GM18873 (cell line): ENCODE data around the gene FGGY.

Experiments used
- ATAC-seq: cut with Tn5 transposase; IDR thresholded peaks from one replicate; pipeline ENCODE4 v1.9.1; 2021; ENCODE audit warnings: mild to moderate bottlenecking, moderate library complexity, moderate number of reproducible peaks; ENCODE audit not compliant: unreplicated experiment, low FRiP score

FGGY gene

DNA sequence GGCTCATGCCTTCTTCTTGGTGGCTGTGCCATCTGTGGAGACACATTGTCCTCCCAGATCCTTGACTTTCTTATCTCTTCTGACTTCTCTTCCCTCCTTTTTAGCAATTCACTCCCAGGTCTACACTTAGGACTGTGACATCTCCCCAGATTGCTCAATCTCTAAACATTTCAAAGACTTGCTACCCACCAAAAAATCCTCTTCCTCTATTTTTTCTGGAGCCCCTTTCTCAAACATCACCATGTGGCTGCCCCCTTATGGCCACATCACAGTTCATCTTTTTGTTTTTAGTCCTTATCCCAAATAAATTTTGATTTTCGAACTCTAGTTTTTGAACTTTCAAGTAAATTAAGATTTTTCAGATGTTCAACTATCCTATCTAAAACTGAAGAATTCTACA is 369.2 kb downstream of the FGGY start:
- no peak for ATAC-seq

DNA sequence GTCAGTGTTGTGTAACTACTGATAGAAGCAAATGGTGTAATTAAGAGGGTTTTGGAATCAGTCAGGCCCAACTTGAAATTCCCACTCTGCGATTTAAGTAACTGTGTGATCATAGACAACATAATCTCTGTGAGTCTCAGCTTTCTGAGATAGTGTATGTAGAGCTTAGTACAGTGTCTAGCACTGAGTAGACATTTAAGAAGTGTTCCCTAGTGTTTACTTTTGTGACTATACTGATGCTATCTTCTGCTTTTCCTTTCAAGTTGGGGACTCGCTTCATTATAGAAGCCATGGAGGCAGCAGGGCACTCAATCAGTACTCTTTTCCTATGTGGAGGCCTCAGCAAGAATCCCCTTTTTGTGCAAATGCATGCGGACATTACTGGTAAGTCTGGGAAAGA is 370.1 kb downstream of the FGGY start:
- no peak for ATAC-seq

DNA sequence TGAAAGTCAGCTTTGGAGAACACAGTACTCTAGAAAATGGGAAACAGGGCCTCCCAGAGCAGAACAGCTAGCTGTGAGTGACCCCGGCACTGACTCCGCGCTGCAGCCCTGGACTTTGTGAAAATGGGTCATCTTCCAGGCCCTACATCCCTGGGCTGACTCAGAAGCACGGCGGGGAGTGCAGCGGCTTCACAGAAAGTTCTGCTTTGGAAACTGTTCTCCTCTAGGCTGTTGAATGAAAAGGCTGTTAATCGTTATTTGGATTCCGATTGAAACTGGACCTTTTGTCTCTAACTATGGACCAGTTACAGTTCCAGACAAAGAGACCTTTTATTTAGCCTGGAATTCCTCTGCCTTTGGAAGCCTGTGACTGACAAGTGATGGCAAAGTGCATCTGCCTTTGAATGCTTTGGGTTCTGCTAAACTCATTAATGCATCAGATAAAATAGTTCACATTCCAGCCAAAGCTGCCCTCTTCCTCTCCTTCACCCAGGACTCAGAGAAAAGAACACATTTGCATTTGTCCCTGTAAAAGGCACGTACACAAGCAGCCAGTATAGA is 372.9 kb downstream of the FGGY start:
- ATAC-seq = no peak

DNA sequence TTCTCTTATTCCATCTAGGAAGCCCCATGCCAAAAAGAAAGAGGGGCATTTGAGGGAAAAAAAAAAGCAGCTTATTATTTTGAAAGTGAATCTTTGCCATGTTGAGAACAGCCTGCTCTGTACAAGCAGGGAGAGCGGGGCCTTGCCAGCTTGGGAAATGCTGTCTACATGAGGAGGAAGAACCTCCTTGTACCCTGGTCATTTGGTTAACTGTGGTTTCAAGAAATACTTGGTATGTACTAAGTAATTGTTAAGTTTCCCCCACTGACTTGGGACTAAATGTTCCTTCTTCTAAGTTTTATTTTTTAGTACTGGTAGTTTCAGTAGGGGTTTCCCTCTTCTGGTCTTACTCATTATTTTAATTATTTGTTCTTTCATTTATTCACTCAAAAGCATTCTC is 373.8 kb downstream of the FGGY start:
- ATAC-seq = no peak

DNA sequence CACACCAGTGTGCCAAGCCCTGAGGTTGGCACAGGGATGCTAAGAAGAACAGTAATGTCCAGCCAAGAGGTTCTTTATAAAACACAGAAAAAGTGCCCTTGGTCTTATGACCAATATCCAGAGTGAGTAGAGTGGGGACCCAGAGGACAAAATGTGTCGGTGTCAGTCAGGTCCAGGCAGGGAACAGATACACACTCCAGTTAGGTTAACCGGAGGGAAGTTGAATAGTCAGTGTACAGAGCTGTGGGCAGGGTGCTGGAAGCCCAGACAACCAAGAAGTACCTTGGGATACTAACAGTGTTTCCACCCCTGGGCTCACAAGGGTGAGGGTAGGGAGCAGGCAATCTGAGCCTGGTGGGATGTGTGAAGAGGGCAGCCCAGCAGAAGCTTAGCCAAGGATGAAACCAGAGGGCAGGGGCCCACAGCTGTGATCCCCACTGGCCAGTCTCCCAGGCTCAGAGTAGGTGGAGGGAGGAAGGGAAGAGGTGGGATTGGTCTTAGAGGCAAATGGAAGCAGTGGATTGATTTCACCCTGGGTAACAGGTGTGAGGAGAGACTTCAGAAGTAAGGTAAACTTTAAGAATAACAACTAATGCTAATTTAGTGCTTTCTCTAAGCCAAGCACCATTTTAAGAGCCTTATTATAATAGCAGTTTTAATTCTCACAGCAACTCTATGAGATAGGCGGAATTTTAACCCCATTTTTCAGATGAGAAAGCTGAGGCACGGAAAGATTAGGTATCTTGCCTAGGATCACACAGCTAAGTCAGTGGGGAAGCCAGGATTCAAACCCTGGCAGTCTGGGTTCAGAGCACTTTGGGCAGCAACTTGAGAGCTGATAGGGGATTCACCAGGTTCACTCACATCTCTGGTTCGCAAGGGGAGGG is 374.4 kb downstream of the FGGY start:
- no peak for ATAC-seq

DNA sequence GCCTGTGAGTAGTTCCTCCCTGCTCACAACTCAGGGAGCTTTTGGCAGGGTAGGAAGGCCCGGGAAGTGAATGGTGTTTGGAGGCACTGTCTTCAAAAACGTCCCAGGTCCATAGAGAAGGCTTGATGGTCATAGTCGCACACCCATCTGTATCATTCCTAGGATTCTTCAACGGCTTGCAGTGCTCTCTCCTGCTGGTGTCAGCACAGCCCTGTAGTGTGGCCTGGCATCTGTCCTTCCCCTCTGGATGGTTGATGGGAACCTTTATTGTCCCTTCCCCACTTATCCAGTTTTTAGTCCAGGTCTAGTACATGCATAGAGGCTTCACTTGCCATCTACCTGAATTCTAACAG is 375.0 kb downstream of the FGGY start:
- no peak for ATAC-seq

DNA sequence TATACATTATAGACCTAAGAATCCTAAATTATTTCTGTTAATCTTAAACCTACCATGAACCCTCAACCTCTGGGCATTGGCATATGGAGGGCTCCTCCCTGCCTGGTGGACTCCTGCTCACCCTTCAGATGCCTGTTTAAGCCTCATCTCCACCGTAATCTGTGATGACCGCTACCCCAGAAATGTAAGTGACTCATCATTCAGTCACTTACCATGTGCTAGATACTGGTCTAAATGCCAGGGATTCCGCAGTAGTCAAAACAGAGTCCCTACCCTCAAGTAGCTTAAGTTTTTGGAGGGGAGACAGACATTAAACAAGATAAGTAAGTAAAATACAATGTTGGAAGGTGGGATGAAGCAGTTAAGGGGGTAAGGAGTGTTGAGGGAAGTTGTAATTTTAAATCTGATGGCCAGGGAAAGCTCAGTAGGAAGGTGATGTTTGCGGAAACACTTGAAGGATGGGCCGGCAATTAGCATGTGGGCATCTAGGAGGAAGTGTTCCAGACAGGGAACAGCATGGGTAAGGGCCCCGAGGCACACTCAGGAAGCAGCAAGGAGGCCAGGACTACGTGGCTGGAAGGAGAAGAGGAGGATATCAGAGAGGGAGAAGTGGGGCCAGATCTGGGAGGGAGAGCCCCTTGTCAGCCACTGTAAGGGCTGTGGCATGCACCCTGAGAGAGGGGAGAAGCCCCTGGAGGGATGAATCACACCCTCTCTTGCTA is 376.1 kb downstream of the FGGY start:
- no peak for ATAC-seq

DNA sequence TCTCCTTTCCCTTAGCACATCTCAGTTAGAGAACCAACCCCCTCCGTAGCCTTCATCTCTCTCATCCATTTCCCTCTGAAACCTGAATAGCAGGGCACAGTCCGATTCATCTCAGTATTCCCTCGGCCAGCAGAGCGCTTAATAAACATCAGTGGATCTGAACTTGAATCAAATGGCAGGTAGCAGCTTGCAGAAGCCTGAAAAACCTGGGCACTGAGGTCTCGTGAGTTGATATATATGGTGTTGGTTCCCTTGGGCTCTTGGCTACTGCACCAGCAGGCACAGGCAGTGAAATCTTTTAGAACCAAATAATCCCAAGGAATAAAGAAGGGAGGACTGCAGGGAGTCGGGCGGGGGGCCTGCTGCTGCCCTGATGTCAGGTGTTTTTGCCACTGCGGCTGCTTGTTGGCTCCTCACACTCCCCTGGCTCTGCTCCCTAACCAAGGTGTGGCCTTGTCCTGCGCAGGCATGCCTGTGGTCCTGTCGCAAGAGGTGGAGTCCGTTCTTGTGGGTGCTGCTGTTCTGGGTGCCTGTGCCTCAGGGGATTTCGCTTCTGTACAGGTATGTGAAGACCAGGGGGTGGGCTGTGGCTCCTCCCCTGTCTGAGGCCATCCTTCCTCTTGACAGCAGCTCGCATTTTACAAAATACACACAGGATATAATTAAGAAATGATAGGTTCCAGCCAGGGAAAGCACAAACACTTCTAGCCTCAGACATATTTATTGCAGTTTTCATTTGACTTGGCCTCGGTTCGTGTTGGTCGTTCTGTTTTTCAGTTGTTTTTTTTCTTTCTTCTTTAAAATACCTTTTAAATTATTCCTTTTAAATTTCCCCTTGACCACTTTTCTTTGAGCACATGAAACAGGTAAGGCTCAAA is 376.9 kb downstream of the FGGY start:
- no peak for ATAC-seq

DNA sequence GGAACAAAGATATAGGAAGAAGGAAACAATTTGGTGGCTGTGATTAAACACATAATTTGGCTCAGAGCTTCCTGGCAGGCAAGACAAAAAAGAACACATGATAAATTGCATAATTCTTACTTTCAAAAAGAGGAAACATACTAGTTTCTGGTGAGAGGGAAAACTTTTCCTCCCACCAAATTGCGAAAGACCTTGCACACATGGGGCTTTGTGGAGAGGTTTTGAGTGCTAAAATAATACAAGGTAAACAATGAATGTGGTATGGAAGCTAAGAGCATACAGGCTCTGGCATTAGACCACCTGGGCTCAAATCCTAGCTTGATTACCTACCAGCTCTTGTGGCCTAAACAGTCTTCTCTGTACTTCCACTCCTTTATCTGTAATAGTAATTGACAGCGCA is 377.7 kb downstream of the FGGY start:
- no peak for ATAC-seq

DNA sequence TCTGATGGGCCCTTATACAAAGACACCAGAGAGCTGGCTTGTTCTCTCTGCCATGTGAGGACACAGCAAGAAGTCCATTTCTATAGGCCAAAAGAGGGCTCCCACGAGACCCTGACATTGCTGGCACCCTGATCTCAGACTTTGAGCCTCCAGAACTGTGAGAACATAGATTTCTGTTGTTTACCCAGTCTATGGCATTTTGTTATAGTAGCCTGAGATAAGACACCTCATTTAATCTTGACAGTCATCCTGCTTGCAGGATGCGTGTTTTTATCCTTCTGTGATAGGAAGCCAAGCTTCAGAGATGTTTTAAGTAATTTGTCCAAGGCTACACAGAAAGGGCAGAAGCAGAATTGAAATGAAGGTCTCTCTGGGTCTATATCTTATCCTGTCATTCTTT is 379.0 kb downstream of the FGGY start:
- no peak for ATAC-seq

DNA sequence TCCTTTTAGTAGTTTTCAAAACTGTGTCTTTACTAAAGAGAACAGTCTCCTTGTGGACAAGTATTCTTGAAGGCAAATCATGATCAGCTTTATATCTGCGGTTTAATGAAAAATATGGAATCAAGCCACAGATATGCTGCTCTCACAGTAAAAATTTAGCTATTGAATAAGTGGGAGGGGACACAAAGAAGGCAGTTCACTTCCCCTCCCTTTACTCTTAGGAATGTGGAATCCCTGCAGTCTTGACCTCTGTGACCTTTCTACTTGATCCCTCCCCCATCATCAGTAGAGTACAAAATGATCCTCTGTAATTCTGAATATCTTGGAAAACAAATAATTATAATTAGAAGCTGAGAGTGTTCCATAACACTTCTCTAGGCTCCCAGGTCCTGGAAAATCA is 381.1 kb downstream of the FGGY start:
- ATAC-seq = no peak

DNA sequence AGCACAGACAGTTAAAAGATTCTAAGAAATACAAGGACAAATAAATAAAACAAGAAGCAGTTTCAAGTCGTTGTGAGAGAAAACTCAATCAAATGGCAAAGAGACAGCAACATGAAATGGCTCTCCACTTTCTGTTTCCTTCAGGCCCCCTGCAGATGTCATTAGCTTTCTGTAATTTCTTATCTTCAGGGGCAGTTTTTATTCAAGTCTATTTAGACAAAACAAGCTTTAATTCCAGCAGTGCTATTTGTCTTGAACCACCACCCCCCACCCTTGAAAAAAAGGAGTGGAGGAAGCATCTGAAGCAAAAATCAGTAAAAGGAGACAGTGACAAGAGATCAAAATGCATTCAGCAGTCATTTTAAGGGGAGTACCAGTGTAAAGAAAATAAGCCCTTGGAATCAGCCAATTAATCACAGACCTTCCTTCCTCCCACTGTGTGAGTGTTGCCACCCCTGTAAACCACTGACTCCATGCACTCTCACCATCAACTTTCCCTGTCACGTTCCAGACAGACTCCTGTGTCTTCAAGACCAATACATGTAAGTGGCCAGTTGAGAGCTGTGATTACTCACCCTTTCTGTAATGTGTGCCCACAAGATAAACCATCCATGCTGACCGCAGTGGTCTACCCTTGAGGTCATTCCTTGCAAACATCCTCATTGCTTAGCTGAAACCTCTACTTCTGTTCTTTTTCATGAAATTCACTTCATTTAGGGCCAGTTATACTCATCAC is 381.8 kb downstream of the FGGY start:
- ATAC-seq = no peak

DNA sequence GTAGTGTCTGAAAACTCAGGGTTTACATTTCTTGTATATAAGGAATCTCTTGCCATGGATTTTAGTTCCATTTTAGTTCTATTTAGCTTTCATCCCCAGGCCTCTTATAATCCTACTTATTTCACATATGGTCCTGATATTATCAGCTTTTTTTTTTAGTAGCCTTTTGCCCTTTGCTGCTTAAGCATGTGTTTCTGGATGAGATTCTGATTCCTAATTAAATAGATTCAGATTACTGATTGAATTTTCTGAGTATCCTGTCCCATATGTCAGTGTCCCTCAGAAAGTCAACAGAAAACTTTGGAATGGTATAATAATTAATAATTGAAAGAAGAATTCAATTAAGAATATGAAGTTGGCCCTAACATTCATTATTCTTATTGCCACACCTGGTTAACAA is 383.1 kb downstream of the FGGY start:
- no peak for ATAC-seq

DNA sequence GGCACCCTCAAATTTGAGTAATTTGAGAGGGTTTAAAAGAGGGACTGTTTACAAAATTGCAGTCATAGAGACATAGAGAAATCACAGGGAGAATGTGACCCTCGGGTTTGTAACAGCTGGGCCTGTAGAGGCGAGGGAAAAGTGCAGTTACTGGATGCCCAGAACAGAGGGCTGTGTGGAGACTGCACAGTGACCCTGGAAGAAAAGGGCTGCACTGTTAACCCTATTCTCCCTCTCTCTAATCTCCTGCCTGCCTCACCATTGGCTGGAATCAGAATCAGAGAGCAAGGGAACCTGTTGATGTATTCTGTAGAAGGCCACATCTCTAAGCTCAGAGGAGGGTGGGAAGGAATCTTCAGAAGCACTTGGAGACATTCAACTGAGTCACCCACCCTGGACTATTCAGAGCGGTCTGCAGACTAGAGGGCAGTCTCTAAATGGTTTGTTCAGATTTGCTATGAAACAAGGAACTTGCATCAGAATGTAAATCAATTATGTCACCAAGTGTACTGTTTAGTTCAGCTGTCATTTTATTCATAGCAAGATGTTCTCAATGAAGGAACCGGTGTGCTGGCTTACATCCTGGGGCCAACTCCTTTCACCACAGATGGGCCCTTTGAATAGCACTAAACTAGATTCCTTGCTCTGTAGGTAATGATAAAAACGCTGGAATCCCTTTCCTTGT is 385.6 kb downstream of the FGGY start:
- no peak for ATAC-seq

DNA sequence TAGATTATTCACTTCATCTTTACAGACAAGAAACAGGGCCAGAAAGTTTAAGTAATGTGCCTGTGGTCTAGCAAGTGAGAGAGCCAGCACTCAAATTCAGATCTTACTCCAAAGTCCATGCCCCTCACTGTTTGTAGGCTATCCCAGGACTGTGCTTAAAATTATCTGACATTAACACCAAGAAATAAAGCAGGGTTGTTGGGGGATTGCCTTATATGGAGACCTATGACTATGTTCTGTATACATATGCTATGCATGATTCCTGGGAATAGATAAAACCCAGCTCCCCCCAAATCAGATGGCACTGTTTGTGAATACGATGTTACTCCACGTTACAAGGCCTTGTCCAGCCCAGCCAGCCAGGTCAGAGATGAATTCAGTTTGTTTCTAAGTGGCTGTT is 386.3 kb downstream of the FGGY start:
- ATAC-seq = no peak

DNA sequence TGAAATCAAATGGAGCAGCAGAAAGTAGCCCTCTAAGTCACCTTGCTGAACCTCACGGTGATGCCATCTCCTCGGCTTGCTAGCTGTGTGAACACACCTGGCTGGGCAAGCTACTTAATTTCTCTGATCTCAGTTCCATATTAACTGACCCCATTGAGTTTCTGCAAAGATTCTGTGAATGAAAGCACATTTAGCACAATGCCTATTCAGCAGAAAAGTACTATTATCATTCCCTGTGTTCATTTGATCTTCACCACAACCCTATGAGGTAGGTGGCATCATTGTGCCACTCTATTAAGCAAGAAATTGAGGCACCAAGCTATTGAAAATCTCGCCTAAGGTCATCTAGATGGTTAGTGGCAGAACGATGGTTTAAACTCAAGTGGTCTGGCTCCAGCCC is 387.8 kb downstream of the FGGY start:
- ATAC-seq = no peak

DNA sequence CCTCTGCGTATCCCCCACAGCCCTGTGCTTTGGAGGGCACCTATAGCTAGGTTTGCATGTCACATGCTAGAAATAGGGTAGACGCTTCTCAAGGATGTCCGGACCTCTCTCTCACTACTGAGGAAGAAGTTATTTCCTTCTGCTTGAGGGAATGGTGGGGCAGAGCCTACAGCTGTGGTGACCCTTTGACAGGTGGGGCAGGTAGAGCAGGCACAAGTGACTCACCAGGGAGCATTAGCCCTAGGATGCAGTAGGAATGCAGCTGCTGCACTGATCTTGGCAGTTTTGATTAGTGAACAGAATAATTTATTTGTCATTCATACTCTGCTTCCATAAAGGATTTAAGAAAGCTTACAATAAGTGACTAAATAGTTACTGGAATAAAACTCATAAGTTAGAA is 388.2 kb downstream of the FGGY start:
- ATAC-seq = no peak

DNA sequence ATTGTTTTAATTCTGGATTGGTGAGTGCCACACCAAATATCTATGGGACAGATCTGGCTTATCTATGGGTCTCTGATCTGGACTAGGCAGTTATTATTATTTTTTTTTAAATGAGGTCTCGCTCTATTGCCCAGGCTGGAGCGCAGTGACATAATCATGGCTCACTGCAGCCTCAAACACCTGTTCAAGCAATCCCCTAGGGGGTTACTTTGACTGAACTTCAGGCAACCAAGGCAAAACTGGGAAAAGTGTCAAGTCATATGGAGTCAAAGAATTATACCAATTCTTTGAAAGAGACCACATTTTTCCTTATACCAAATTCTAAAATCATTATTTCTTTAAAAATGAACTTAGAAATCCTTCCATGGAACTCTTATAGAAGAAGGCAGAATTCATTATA is 388.8 kb downstream of the FGGY start:
- no peak for ATAC-seq

DNA sequence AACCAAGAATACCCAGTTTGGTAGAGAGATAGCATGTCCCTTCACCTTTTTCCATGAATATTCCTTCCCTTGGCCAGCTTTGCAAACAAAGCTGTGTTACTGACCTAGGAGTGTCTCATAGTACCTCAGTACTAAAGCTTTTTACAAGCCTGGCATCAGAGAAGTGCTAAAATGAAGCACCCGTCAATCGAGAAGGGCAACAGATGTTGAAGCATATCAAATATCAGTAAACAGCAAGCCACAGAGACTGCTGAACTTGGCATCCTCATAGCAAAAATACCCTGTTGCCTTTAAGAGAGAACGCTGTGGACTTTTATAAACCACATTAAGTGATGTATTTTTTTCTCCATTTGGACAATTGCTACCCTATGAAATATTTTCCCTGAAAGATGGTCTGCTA is 389.3 kb downstream of the FGGY start:
- ATAC-seq = no peak

DNA sequence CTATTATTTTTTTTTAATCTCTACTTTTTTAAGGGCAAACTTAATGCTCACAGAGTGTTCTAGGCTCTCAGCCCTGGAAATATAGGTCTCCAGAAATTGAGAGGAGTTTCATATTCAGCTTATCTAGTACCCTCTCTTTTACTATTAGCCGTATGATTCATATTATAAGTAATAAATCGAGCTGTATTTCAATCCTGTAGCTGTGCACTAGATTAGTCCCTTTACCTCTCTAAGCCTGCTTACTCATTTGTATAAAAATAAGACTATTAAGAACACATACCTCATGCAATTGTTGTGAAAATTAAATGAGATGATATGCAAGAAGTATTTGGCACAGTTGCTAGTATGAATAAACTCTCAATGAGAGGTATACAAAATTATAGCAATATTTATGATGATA is 389.7 kb downstream of the FGGY start:
- ATAC-seq = no peak
